ENCODE results near the gene PRSS48. TPM values are rescaled to one million over a fixed set of nuclear protein-coding genes. Genes with fewer than 3 reads are reported as not detected.

PRSS48 gene
- total RNA-seq, 1 donor from 2014 or later: not detected

DNA sequence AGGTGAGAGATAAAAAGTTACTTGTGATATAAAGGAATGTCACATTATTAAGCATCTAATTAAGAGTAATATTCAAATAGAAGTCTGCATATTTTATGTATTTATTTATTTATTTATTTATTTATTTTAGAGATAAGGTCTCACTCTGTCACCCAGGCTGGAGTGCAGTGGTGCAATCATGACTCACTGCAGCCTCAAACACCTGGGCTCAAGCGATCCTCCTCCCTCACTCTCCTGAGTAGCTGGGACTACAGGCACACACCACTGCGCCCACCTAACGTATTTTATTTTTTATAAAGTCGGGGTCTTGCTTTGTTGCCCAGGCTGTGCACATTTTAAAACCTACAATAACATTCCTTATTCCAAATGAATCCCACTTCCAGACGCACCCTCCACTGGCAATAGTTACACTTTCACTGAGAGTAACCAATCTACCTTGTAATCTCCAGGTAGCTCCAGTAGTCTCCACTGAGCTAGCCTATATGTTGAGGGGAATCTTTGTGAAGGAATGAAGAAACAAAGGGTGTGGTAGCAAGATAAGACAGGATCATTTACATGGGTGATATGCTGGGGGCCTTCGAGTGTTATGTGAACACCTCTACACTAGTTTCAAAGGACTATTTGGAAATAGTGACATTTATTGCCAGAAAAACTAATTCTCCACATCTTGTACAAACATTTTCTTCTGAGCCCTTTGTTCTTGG, 36.5 kb downstream of the PRSS48 start:
- H2AFZ ChIP-seq (replicated peaks): no peak overlapping the region
- peaks cover 7% of the 10 kb centered on the region for H3K9me3 Mint-ChIP-seq
- H3F3A ChIP-seq (ENCODE audit: low read depth): peaks cover 11% of the 10 kb centered on the region
- H3K27me3 Mint-ChIP-seq (ENCODE audit: insufficient read depth, low read depth): peaks cover 2% of the 10 kb centered on the region
- H3K4me2 ChIP-seq: no peak overlapping the region
- no peaks in the 10 kb centered on the region for H3K27me3 ChIP-seq
- H3K36me3 Mint-ChIP-seq: peaks cover 30% of the 10 kb centered on the region
- H3K4me3 Mint-ChIP-seq: no peak overlapping the region
- no peak for TF ChIP-seq EZH2phosphoT487 (IDR thresholded peaks at IDR 0.05)
- TF ChIP-seq, protein P1, sequence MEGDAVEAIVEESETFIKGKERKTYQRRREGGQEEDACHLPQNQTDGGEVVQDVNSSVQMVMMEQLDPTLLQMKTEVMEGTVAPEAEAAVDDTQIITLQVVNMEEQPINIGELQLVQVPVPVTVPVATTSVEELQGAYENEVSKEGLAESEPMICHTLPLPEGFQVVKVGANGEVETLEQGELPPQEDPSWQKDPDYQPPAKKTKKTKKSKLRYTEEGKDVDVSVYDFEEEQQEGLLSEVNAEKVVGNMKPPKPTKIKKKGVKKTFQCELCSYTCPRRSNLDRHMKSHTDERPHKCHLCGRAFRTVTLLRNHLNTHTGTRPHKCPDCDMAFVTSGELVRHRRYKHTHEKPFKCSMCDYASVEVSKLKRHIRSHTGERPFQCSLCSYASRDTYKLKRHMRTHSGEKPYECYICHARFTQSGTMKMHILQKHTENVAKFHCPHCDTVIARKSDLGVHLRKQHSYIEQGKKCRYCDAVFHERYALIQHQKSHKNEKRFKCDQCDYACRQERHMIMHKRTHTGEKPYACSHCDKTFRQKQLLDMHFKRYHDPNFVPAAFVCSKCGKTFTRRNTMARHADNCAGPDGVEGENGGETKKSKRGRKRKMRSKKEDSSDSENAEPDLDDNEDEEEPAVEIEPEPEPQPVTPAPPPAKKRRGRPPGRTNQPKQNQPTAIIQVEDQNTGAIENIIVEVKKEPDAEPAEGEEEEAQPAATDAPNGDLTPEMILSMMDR (IDR thresholded peaks at IDR 0.05): no peak
- TF ChIP-seq EZH2 (IDR thresholded peaks at IDR 0.05): no peak
- DNase-seq (ENCODE audit: low spot score): no peak
- no peak overlapping the region for H3K27ac ChIP-seq
- H3K27ac Mint-ChIP-seq: no peak overlapping the region
- H3K9ac ChIP-seq: no peak overlapping the region
- H3K9me3 ChIP-seq (ENCODE audit: low read depth): no peaks in the 10 kb centered on the region
- peaks cover 15% of the 10 kb centered on the region for H3K4me1 Mint-ChIP-seq
- peaks cover 44% of the 10 kb centered on the region for H4K20me1 ChIP-seq (ENCODE audit: low read depth)
- peaks cover 100% of the 10 kb centered on the region for H3K79me2 ChIP-seq (ENCODE audit: low read depth)
- H3K4me3 ChIP-seq: no peak overlapping the region
- H3K36me3 ChIP-seq: no peaks in the 10 kb centered on the region
- H3K4me1 ChIP-seq: peaks cover 7% of the 10 kb centered on the region

DNA sequence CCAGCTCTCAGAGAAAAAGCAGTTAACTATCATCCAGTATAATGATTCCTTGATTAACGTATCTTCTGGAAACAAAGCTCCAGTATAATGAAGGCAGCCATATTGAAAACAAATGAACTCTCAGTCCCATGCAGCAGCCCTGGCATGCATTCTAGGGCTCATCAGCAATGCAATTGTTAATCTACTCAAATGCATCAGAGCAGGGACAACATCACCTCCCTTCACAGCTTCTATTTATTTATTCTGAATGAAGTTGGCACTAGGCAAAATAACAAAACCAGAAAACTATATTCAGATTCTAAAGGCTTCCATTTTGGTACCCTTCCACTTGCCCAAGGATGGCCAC, 37.0 kb downstream of the PRSS48 start:
- H4K20me1 ChIP-seq (ENCODE audit: low read depth): peaks cover 49% of the 10 kb centered on the region
- peaks cover 11% of the 10 kb centered on the region for H3F3A ChIP-seq (ENCODE audit: low read depth)
- no peak overlapping the region for H3K4me3 ChIP-seq
- H3K4me1 ChIP-seq: peaks cover 7% of the 10 kb centered on the region
- H3K27ac ChIP-seq: no peak overlapping the region
- H3K9me3 ChIP-seq (ENCODE audit: low read depth): no peaks in the 10 kb centered on the region
- H2AFZ ChIP-seq (replicated peaks): no peak overlapping the region
- peaks cover 100% of the 10 kb centered on the region for H3K79me2 ChIP-seq (ENCODE audit: low read depth)
- H3K36me3 Mint-ChIP-seq: peaks cover 26% of the 10 kb centered on the region
- no peak overlapping the region for H3K4me3 Mint-ChIP-seq
- no peak overlapping the region for H3K27ac Mint-ChIP-seq
- H3K9me3 Mint-ChIP-seq: peaks cover 4% of the 10 kb centered on the region
- H3K4me2 ChIP-seq: no peak overlapping the region
- H3K4me1 Mint-ChIP-seq: peaks cover 15% of the 10 kb centered on the region
- H3K27me3 ChIP-seq: no peaks in the 10 kb centered on the region
- TF ChIP-seq, protein P1 (IDR thresholded peaks at IDR 0.05): no peak
- no peak for TF ChIP-seq EZH2phosphoT487 (IDR thresholded peaks at IDR 0.05)
- H3K36me3 ChIP-seq: no peaks in the 10 kb centered on the region
- no peak for DNase-seq (ENCODE audit: low spot score)
- no peak overlapping the region for H3K9ac ChIP-seq
- peaks cover 2% of the 10 kb centered on the region for H3K27me3 Mint-ChIP-seq (ENCODE audit: insufficient read depth, low read depth)

- Histone ChIP-seq H2AFZ (replicated peaks) (no peak overlapping the region), H4K20me1 (ENCODE audit: low read depth) (peaks cover 49% of the 10 kb centered on the region), H3K27me3 (no peaks in the 10 kb centered on the region), H3K4me2 (no peak overlapping the region), H3K4me3 (no peak overlapping the region), H3K27ac (no peak overlapping the region), H3K9ac (no peak overlapping the region), H3K36me3 (no peaks in the 10 kb centered on the region), H3F3A (ENCODE audit: low read depth) (peaks cover 11% of the 10 kb centered on the region), H3K9me3 (ENCODE audit: low read depth) (no peaks in the 10 kb centered on the region), H3K4me1 (peaks cover 7% of the 10 kb centered on the region), H3K79me2 (ENCODE audit: low read depth) (peaks cover 100% of the 10 kb centered on the region)
- Mint-ChIP-seq H3K4me1 (peaks cover 15% of the 10 kb centered on the region), H3K4me3 (no peak overlapping the region), H3K36me3 (peaks cover 23% of the 10 kb centered on the region), H3K9me3 (peaks cover 4% of the 10 kb centered on the region), H3K27ac (peak overlapping the region; percentile 25), H3K27me3 (ENCODE audit: insufficient read depth, low read depth) (peaks cover 2% of the 10 kb centered on the region)
- TF ChIP-seq EZH2 (IDR thresholded peaks at IDR 0.05) (no peak), EZH2phosphoT487 (IDR thresholded peaks at IDR 0.05) (no peak)
- TF ChIP-seq, protein P1 (IDR thresholded peaks at IDR 0.05): no peak
- no peak for DNase-seq (ENCODE audit: low spot score)
Observed at GRCh38 chr4:151314479-151314878, 37.5 kb downstream of the PRSS48 start.

Measured in neural progenitor cell (in vitro differentiated cells).